SK-N-SH (cell line): ENCODE results near the gene GUCY2F. TPM values are rescaled to one million over a fixed set of nuclear protein-coding genes. Genes with fewer than 3 reads are reported as not detected.

Experiments
- CTCF ChIA-PET: fragments of 300-600, 350-600 bp; formaldehyde crosslinking; extraction: SDS; loops from one replicate; lab custom pipeline; 2021; lab: Yijun Ruan, JAX
- POLR2A ChIA-PET: fragments of 350-600 bp; sonication (Branson Sonifier 250); formaldehyde crosslinking; extraction: SDS; loops from one replicate; lab custom pipeline; 2020; ENCODE audit warnings: antibody characterized with exemption, inconsistent platforms; lab: Yijun Ruan, JAX
- DNase-seq: peaks from one replicate; pipeline ENCODE4 v3.0.0; 2012
- H2AFZ ChIP-seq: fragments of 200-600 bp; sonication (generic); 2 replicates; pipeline ENCODE4 v1.8.1; 2016; ENCODE audit warnings: antibody characterized with exemption, mild to moderate bottlenecking, low read depth
- H3F3A ChIP-seq: fragments of 200-600 bp; sonication (generic); replicated peaks from 2 replicates; pipeline ENCODE3; 2016; ENCODE audit warnings: antibody characterized with exemption, mild to moderate bottlenecking; ENCODE audit not compliant: insufficient read depth
- H3K27ac ChIP-seq, 2 experiments: fragments of 200-500 bp in 1 of 2; fragments of 200-600 bp in 1 of 2; sonication (Bioruptor generic) in 1 of 2; sonication (generic), shearing (Covaris generic) in 1 of 2; 2 replicates each; pipeline versions ENCODE4 v1.5.1 to v1.6.1; 2014 to 2016; ENCODE audit warnings: low read depth in 2 of 2, inconsistent platforms in 1 of 2, low read length in 1 of 2, mild to moderate bottlenecking in 1 of 2, mixed read lengths in 1 of 2
- H3K27me3 ChIP-seq: fragments of 200-600 bp; sonication (generic), shearing (Covaris generic); 2 replicates; pipeline ENCODE4 v1.6.1; 2016; ENCODE audit warnings: mixed run types; ENCODE audit not compliant: insufficient read depth
- H3K36me3 ChIP-seq, 2 experiments: fragments of 200-500 bp in 1 of 2; fragments of 200-600 bp in 1 of 2; sonication (Bioruptor generic) in 1 of 2; sonication (generic) in 1 of 2; replicated peaks in 1 of 2; 2 replicates each; pipeline versions ENCODE3 to v1.5.1; 2014 to 2016; ENCODE audit warnings: low read length in 1 of 2, mild to moderate bottlenecking in 1 of 2; ENCODE audit not compliant: insufficient read depth in 2 of 2, control insufficient read depth in 1 of 2
- H3K4me1 ChIP-seq, 2 experiments: fragments of 200-500 bp in 1 of 2; fragments of 200-600 bp in 1 of 2; sonication (Bioruptor generic) in 1 of 2; sonication (generic), shearing (Covaris generic) in 1 of 2; 2 replicates each; pipeline versions ENCODE4 v1.5.1 to v1.6.1; 2014 to 2016; ENCODE audit warnings: low read depth in 1 of 2, low read length in 1 of 2, mixed run types in 1 of 2; ENCODE audit not compliant: insufficient read depth in 2 of 2, control insufficient read depth in 1 of 2
- H3K4me2 ChIP-seq: fragments of 200-600 bp; sonication (generic), shearing (Covaris generic); 2 replicates; pipeline ENCODE4 v1.6.1; 2017; ENCODE audit warnings: mixed run types
- H3K4me3 ChIP-seq, 2 experiments: fragments of 200-500 bp in 1 of 2; fragments of 200-600 bp in 1 of 2; sonication (Bioruptor generic) in 1 of 2; sonication (generic), shearing (Covaris generic) in 1 of 2; 2 replicates each; pipeline versions ENCODE4 v1.5.1 to v1.8.1; 2014 to 2016; ENCODE audit warnings: low read depth in 2 of 2, inconsistent platforms in 1 of 2, low read length in 1 of 2, mild to moderate bottlenecking in 1 of 2, mixed read lengths in 1 of 2, moderate library complexity in 1 of 2
- H3K79me2 ChIP-seq: fragments of 200-600 bp; sonication (generic); 2 replicates; pipeline ENCODE4 v1.8.1; 2017; ENCODE audit warnings: mild to moderate bottlenecking; ENCODE audit not compliant: insufficient read depth
- H3K9ac ChIP-seq: fragments of 200-600 bp; sonication (generic); 2 replicates; pipeline ENCODE4 v1.6.1; 2017; ENCODE audit warnings: mixed run types
- H3K9me2 ChIP-seq: fragments of 200-600 bp; sonication (generic); 2 replicates; pipeline ENCODE4 v1.6.1; 2017; ENCODE audit warnings: mixed run types
- H3K9me3 ChIP-seq: fragments of 200-600 bp; sonication (generic); 2 replicates; pipeline ENCODE4 v1.6.1; 2017; ENCODE audit warnings: mixed run types, mild to moderate bottlenecking, moderate library complexity
- H4K20me1 ChIP-seq: fragments of 200-600 bp; sonication (generic); 2 replicates; pipeline ENCODE4 v1.6.1; 2017; ENCODE audit warnings: mild to moderate bottlenecking, mixed run types; ENCODE audit not compliant: insufficient read depth
- ELF1 ChIP-seq: IDR thresholded peaks from 2 replicates; pipeline ENCODE4 v1.4.0; 2012
- EP300 ChIP-seq, 2 experiments: IDR thresholded peaks; 2 replicates each; pipeline versions ENCODE4 v1.4.0 to v1.6.1; 2012; ENCODE audit warnings: borderline replicate concordance in 1 of 2, low read depth in 1 of 2, low read length in 1 of 2
- EZH2phosphoT487 ChIP-seq: fragments of 200-600 bp; sonication (generic); IDR thresholded peaks from 2 replicates; pipeline ENCODE4 v1.6.1; 2017; ENCODE audit warnings: low read depth, mixed run types, mild to moderate bottlenecking, antibody characterized with exemption, moderate library complexity, borderline replicate concordance
- MEF2A ChIP-seq: IDR thresholded peaks from 2 replicates; pipeline ENCODE4 v1.4.0; 2012; ENCODE audit warnings: low read depth, borderline replicate concordance
- NRF1 ChIP-seq: IDR thresholded peaks from 2 replicates; pipeline ENCODE4 v1.6.1; 2012; ENCODE audit warnings: low read depth, mild to moderate bottlenecking, low read length
- POLR2AphosphoS5 ChIP-seq: IDR thresholded peaks from 2 replicates; pipeline ENCODE4 v1.6.1; 2012; ENCODE audit warnings: low read depth, low read length
- RXRA ChIP-seq: IDR thresholded peaks from 2 replicates; pipeline ENCODE4 v1.4.0; 2012; ENCODE audit warnings: low read depth, mild to moderate bottlenecking, borderline replicate concordance
- SMC3 ChIP-seq: IDR thresholded peaks from 2 replicates; pipeline ENCODE4 v1.6.1; 2012; ENCODE audit warnings: low read depth, low read length, improper control_type of control experiment
- TAF1 ChIP-seq: IDR thresholded peaks from 2 replicates; pipeline ENCODE4 v1.6.1; 2012; ENCODE audit warnings: low read depth, mild to moderate bottlenecking, low read length, moderate library complexity, borderline replicate concordance
- TCF12 ChIP-seq: IDR thresholded peaks from 2 replicates; pipeline ENCODE4 v1.4.0; 2012
- WGBS: methylation state at CpG from one replicate; pipeline ENCODE4 v1.1.6; 2017; ENCODE audit warnings: low lambda C conversion rate; 5-methylcytosine and 5-hydroxymethylcytosine counted together
- polyA plus RNA-seq, 3 experiments: library from polyadenylated mRNA; depleted of rRNA; stranded (reverse); fragments of >200 nt; gene quantifications; 2 replicates each; pipeline ENCODE4 v1.2.3, GENCODE V29; 2012
- TF ChIP-seq, protein P1 (sequence below): IDR thresholded peaks from 2 replicates; pipeline ENCODE4 v1.4.0; 2012; ENCODE audit warnings: low read depth, borderline replicate concordance
- TF ChIP-seq, protein P2 (sequence below): IDR thresholded peaks from 2 replicates; pipeline ENCODE4; 2012
- TF ChIP-seq, protein P3 (sequence below): fragments of 150-350 bp; IDR thresholded peaks from 2 replicates; pipeline ENCODE4 v1.6.1; 2017; ENCODE audit warnings: antibody characterized with exemption, low read length, low read depth, borderline replicate concordance
- TF ChIP-seq, protein P4 (sequence below): IDR thresholded peaks from 2 replicates; pipeline ENCODE4 v1.4.0; 2012; ENCODE audit warnings: low read depth, borderline replicate concordance
- TF ChIP-seq, protein P5 (sequence below): fragments of 200-600 bp; sonication (generic); IDR thresholded peaks from 2 replicates; pipeline ENCODE4 v1.6.1; 2017; ENCODE audit warnings: antibody characterized with exemption, mild to moderate bottlenecking, moderate library complexity
- TF ChIP-seq, protein P6 (sequence below): IDR thresholded peaks from 2 replicates; pipeline ENCODE4 v1.6.1; 2012; ENCODE audit warnings: mild to moderate bottlenecking, low read depth, low read length, moderate library complexity

GUCY2F gene
- polyA plus RNA-seq, 1 of the 3 experiments (the other 2 are of a cell fraction): not detected

DNA sequence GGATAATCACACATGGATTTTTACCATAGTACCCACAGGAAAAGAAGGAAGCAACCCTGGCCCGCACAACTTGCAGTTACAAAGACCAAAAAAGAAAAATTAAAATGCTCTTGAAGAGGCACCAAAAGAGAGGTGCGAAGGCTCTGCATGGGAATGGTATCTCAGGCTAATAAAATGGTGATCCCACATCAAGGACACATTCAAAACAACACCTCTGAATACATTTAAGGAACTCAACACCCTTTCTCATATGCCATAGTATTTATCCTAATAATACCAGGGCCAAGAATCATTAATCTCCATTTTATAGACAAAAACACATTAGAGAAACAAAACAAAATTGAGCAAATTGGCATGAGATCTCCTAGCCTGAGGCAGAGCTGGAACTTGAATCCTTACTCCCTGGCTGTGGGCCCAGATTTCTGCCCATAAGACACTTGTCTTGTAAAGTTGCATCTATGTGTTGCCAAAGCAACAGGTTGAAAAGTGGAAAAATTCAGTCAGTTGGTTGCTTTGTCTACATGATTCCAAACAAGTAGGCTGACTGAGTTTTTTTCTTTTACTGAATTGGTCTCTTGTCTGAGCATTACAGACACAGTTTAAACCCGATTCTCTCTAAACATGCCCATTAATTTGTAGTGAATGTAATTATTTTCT, 33.5 kb downstream of the GUCY2F start:
- Histone ChIP-seq H3K27me3 (peaks cover 13% of the 10 kb centered on the region; the same call in 1 of the 2 replicates), H2AFZ (no peak overlapping the region), H3K4me3 (no peak overlapping the region), H4K20me1 (no peaks in the 10 kb centered on the region), H3F3A (no peaks in the 10 kb centered on the region), H3K36me3 (no peaks in the 10 kb centered on the region), H3K79me2 (no peaks in the 10 kb centered on the region), H3K9me3 (no peaks in the 10 kb centered on the region), H3K9me2 (no peaks in the 10 kb centered on the region), H3K4me2 (no peak overlapping the region), H3K27ac (no peak overlapping the region), H3K4me1 (no peaks in the 10 kb centered on the region), H3K9ac (no peak overlapping the region)
- no peak for DNase-seq
- ChIA-PET CTCF (no interaction called here), POLR2A (no interaction called here)
- TF ChIP-seq EZH2phosphoT487 (no peak), RXRA (no peak), NRF1 (no peak), SMC3 (no peak), EP300 (IDR thresholded peaks at IDR 0.05; ENCODE audit: borderline replicate concordance in 1 of 2, low read depth in 1 of 2, low read length in 1 of 2) (no peak), TAF1 (no peak), MEF2A (no peak), ELF1 (no peak), POLR2AphosphoS5 (no peak), TCF12 (no peak)
- TF ChIP-seq, protein P1, sequence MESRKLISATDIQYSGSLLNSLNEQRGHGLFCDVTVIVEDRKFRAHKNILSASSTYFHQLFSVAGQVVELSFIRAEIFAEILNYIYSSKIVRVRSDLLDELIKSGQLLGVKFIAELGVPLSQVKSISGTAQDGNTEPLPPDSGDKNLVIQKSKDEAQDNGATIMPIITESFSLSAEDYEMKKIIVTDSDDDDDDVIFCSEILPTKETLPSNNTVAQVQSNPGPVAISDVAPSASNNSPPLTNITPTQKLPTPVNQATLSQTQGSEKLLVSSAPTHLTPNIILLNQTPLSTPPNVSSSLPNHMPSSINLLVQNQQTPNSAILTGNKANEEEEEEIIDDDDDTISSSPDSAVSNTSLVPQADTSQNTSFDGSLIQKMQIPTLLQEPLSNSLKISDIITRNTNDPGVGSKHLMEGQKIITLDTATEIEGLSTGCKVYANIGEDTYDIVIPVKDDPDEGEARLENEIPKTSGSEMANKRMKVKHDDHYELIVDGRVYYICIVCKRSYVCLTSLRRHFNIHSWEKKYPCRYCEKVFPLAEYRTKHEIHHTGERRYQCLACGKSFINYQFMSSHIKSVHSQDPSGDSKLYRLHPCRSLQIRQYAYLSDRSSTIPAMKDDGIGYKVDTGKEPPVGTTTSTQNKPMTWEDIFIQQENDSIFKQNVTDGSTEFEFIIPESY: no peak
- TF ChIP-seq, protein P2, sequence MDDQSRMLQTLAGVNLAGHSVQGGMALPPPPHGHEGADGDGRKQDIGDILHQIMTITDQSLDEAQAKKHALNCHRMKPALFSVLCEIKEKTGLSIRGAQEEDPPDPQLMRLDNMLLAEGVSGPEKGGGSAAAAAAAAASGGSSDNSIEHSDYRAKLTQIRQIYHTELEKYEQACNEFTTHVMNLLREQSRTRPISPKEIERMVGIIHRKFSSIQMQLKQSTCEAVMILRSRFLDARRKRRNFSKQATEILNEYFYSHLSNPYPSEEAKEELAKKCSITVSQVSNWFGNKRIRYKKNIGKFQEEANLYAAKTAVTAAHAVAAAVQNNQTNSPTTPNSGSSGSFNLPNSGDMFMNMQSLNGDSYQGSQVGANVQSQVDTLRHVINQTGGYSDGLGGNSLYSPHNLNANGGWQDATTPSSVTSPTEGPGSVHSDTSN: no peak
- TF ChIP-seq, protein P3, sequence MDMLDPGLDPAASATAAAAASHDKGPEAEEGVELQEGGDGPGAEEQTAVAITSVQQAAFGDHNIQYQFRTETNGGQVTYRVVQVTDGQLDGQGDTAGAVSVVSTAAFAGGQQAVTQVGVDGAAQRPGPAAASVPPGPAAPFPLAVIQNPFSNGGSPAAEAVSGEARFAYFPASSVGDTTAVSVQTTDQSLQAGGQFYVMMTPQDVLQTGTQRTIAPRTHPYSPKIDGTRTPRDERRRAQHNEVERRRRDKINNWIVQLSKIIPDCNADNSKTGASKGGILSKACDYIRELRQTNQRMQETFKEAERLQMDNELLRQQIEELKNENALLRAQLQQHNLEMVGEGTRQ: no peak
- TF ChIP-seq, protein P4, sequence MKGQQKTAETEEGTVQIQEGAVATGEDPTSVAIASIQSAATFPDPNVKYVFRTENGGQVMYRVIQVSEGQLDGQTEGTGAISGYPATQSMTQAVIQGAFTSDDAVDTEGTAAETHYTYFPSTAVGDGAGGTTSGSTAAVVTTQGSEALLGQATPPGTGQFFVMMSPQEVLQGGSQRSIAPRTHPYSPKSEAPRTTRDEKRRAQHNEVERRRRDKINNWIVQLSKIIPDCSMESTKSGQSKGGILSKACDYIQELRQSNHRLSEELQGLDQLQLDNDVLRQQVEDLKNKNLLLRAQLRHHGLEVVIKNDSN: no peak
- TF ChIP-seq, protein P5, sequence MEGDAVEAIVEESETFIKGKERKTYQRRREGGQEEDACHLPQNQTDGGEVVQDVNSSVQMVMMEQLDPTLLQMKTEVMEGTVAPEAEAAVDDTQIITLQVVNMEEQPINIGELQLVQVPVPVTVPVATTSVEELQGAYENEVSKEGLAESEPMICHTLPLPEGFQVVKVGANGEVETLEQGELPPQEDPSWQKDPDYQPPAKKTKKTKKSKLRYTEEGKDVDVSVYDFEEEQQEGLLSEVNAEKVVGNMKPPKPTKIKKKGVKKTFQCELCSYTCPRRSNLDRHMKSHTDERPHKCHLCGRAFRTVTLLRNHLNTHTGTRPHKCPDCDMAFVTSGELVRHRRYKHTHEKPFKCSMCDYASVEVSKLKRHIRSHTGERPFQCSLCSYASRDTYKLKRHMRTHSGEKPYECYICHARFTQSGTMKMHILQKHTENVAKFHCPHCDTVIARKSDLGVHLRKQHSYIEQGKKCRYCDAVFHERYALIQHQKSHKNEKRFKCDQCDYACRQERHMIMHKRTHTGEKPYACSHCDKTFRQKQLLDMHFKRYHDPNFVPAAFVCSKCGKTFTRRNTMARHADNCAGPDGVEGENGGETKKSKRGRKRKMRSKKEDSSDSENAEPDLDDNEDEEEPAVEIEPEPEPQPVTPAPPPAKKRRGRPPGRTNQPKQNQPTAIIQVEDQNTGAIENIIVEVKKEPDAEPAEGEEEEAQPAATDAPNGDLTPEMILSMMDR: no peak
- TF ChIP-seq, protein P6, sequence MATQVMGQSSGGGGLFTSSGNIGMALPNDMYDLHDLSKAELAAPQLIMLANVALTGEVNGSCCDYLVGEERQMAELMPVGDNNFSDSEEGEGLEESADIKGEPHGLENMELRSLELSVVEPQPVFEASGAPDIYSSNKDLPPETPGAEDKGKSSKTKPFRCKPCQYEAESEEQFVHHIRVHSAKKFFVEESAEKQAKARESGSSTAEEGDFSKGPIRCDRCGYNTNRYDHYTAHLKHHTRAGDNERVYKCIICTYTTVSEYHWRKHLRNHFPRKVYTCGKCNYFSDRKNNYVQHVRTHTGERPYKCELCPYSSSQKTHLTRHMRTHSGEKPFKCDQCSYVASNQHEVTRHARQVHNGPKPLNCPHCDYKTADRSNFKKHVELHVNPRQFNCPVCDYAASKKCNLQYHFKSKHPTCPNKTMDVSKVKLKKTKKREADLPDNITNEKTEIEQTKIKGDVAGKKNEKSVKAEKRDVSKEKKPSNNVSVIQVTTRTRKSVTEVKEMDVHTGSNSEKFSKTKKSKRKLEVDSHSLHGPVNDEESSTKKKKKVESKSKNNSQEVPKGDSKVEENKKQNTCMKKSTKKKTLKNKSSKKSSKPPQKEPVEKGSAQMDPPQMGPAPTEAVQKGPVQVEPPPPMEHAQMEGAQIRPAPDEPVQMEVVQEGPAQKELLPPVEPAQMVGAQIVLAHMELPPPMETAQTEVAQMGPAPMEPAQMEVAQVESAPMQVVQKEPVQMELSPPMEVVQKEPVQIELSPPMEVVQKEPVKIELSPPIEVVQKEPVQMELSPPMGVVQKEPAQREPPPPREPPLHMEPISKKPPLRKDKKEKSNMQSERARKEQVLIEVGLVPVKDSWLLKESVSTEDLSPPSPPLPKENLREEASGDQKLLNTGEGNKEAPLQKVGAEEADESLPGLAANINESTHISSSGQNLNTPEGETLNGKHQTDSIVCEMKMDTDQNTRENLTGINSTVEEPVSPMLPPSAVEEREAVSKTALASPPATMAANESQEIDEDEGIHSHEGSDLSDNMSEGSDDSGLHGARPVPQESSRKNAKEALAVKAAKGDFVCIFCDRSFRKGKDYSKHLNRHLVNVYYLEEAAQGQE: no peak
- WGBS: 15% methylated on average over 3 of the region's 3 CpGs
